GM18873 (cell line): ENCODE measurements around the gene POM121.
"Not testable (repeated sequence)": the region's sequence is repeated elsewhere in the genome, so short reads cannot be mapped to it uniquely, and the experiment has no call there.

Experiments
- ATAC-seq: cut with Tn5 transposase; IDR thresholded peaks from one replicate; pipeline ENCODE4 v1.9.1; 2021; ENCODE audit warnings: mild to moderate bottlenecking, moderate library complexity, moderate number of reproducible peaks; ENCODE audit not compliant: unreplicated experiment, low FRiP score

POM121 gene

DNA sequence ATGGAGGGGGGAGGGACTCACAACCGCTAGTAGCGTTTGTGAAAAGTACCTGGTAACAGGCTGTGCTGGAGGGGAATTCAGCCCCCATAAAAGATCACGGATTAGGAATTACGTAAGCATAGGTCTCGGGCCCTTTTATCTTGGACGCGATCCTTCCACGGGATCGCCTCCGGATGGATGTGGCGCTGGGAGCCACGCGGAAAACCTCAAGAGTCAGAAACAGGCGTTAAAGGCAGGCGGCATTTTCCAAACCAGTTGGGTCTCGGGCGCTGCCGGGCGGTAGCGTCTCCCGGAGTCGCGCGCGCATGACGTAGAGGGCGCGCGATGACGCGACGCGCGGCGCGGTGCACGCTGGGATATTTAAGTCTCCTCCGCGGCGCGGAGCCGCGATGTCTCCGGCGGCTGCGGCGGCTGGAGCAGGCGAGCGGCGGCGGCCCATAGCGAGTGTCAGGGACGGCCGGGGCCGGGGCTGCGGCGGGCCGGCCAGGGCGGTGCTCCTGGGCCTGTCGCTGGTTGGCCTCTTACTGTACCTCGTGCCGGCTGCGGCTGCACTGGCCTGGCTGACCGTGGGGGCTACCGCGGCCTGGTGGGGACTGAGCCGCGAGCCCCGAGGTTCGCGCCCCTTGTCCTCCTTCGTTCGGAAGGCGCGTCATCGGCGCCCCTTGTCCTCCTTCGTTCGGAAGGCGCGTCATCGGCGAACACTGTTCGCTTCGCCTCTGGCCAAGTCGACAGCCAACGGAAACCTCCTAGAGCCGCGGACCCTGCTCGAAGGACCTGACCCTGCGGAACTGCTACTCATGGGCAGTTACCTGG lies at the start of gene POM121:
Gene POM121, plus strand, starts transcription at position 363 of the 813 bp plus-strand sequence. Its CDS starts 27 bp downstream, at position 390.
- peak; percentile 60 for ATAC-seq

DNA sequence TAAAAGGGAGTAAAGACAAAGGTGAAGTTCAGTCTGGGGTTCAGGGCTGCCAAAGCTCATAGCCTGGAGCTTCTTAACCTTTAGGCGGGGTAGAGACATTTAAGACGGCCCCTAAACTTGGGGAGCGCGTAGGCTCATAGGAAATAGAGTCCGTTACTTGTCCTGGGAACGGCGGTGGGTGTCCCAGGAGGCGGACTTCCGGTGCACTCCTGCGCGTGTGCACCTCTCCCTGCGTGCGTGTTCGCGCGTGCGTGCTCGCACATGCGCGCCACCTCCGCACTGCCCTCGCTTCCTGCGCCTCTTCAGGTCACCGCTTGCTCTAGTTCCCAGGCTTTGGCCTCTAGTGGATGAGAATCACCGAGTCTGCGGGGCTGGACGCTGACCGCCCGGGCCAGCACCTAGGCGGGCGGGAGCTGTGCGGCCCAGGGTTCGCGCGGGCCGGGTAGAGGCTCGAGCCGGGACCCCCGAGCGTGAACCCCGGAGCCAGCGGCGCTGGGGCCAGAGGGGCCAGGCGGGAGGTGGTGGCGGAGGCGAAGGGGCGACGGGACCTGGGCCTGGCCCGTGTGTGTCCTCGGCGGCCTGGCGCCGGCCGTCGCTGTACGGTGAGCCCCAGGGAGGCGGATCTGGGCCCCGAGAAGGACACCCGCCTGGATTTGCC lies 45.7 kb upstream of the POM121 start:
- peak; percentile 97 for ATAC-seq

GRCh38 chr7:72879737-72880215 lies 45.1 kb upstream of the POM121 start:
- not testable (repeated sequence) for ATAC-seq

DNA sequence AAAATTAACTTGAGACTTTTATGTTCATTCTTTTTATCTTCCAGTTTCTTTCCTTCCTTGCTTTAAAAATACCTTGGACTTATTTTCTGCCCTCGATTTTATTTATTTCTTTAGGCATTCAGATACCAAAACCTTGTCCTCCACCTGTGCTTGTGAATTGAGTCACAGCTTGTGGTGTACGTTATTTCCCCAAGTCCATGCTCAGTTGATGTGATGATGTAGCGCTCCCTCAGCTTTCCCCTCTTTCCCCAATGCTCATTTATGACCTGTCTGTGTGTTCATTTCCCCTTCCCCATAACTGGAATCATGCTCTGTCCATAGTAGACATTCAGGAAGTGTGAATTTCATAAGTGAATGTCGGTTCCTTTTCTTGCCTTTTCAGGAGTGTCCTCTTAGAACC lies 33.1 kb upstream of the POM121 start:
- not testable (repeated sequence) for ATAC-seq

GRCh38 chr7:72904740-72905139 lies 20.2 kb upstream of the POM121 start:
- ATAC-seq = not testable (repeated sequence)

- not testable (repeated sequence) for ATAC-seq
Observed at GRCh38 chr7:72908422-72908821, 16.5 kb upstream of the POM121 start.

DNA sequence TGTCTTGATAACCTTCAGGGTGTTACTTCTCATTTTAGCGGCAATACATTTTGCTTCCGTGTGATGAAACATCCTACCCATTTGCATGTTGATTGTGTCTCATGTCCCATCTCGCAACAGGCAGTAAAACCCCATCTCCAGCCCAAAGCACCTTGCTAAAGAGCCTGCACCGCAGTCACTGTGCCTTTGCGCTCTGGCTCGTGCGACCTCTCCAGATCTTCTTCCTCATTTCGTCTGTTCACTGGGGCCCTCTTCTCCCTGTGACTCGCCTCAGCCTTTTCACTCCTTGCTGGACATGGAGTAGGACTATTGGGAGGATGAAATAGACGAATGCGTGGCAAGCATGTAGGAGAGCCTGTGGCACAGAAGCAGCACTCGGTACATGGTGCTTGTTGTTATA lies 13.5 kb upstream of the POM121 start:
- ATAC-seq = not testable (repeated sequence)

DNA sequence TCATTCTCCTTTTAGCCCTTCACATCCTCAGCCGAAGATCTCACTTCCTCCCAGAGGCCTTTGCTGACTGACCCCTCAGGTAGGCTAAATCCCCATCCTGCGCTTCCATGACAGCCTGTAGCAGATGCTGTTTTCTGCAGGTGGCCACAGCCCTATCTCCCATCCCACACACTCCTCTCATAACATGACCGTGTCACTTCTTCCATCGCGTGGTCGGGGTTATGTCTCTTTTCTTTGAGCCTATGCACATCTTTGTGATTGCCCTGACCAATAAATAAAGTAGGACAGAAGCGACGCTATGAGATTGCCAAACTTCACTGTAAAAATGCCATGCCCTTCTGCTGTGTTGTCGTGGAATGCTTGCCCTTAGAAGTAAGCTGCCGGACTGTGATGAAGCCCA lies 11.1 kb upstream of the POM121 start:
- not testable (repeated sequence) for ATAC-seq

DNA sequence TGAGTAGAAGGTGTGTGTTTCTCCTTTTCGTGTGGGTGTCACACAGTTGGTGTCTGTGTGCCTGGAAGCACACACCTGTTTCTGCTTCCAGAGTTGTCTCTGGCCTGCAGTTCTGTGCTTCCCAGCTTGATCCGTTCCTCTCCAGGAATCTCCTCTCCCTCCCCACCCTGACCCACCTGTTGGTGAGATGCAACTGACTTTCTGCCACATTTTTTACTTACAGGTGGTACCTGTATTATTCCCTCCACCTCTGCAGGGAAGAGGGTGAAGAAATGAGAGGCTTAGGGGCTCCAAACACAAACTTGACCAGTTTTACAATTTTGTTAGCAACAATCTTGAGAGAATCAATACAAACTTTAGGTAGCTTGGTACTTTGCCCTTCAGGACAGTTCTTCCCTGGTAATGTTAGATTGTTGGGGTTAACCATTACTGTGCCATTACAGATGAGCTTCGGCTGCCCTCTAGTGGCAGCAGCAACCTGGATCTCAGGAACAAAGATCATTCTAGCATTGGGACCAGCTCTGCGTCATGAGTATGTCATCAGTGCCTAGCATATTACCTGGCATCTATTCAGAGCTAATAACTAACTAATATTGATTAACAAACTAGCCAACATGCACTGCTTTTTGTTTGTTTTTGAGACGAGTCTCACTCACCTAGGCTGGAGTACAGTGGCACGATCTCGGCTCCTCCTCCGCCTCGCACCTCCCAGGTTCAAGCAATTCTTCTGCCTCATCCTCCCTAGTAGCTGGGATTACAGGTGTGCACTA lies 10.0 kb upstream of the POM121 start:
- not testable (repeated sequence) for ATAC-seq

- ATAC-seq = no peak
Observed at GRCh38 chr7:72919256-72919775, 5.6 kb upstream of the POM121 start.

GRCh38 chr7:72924386-72924732 lies 536 bp upstream of the POM121 start:
- ATAC-seq = peak; percentile 9

GRCh38 chr7:72925546-72926120 lies 738 bp downstream of the POM121 start:
- no peak for ATAC-seq

GRCh38 chr7:72927791-72928190 lies 2.9 kb downstream of the POM121 start:
- ATAC-seq = not testable (repeated sequence)

- ATAC-seq = not testable (repeated sequence)
Observed at GRCh38 chr7:72928216-72928615, 3.3 kb downstream of the POM121 start.

- not testable (repeated sequence) for ATAC-seq
Observed at GRCh38 chr7:72942022-72942705, 17.3 kb downstream of the POM121 start.

DNA sequence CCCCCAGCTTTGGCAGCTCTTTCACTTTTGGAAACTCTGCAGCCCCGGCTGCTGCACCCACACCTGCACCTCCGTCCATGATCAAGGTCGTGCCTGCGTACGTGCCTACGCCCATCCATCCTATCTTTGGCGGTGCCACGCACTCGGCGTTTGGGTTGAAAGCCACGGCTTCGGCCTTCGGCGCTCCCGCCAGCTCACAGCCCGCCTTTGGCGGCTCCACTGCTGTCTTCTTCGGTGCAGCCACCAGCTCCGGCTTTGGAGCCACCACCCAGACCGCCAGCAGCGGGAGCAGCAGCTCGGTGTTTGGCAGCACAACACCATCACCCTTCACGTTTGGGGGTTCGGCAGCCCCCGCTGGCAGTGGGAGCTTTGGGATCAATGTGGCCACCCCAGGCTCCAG lies 18.1 kb downstream of the POM121 start:
- not testable (repeated sequence) for ATAC-seq

DNA sequence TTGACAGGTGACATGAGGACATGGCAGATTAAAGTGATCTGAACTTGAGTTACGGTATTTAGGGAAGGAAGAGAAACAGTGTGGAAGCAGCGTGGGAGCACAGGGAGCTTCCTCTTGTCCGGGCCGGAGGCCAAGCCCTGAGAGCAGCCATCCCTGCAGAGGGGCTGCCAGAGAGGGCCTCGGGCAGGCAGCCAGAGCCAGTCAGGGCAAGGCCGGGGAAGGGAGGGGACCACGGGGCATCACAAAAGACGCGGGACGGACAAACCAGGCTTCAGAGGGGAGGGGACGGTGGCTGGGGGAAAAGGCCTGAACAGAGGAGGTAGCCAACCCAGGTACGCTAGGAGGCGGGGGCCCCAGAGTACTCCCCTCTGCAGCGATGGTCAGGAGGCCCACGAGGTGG lies 20.0 kb downstream of the POM121 start:
- ATAC-seq = not testable (repeated sequence)

DNA sequence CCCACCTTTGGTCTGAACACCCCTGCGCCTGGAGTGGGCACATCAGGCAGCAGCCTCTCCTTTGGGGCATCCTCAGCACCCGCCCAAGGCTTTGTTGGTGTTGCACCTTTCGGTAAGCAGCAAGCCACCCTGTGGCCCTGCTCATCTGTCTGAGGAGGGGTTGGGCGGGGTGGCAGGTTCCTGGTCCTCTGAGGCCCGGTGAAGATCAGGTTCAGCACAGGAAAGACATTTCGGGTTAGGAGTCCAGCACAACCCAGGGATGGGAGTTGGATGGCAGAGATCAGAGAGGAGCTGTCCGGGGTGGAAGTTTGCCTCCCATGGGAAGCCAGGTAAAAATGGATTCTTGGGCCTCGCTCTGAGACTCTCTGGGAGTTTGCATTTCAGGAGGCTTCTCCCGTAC lies 20.7 kb downstream of the POM121 start:
- not testable (repeated sequence) for ATAC-seq

DNA sequence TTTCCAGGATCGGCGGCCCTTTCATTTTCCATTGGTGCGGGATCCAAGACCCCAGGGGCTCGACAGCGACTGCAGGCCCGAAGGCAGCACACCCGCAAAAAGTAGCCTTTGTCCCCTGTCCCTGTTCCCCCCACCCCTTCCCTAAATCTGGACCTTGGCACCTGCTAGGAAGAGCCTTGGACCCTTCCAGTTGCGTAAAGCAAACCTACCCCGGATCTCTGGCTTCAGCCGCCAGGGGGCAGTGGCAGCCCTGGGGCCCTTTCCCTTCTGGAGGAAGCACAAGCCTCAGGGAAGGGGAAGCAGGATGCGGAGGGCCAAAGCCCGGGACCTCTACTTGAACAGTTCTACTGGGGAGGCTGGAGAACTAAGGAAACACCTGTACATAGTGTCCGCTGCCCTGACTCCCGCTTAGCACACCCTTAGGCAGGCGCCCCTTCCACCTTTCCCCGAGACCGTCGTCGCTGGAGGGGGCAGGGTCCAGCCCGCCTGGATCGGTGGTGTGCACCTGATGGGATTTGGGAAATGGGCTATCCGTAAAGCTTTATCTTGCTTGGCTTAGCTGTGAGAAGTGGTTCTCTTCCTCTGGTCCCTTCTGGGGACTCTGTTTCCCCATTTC lies 21.3 kb downstream of the POM121 start:
- ATAC-seq = not testable (repeated sequence)
